GM18507 (cell line): ENCODE data around the gene PERM1.
"Not testable (repeated sequence)": the region's sequence is repeated elsewhere in the genome, so short reads cannot be mapped to it uniquely, and the experiment has no call there.

Experiments used
- DNase-seq: peaks from one replicate; pipeline ENCODE4 v3.0.0; 2011; ENCODE audit warnings: low read depth; ENCODE audit not compliant: insufficient read length; ENCODE audit errors: extremely low spot score
- FAIRE-seq: peaks from 2 replicates; lab custom pipeline; 2011; peaks lifted over from hg19 to GRCh38; lab: Jason Lieb, UNC

The PERM1 gene

DNA sequence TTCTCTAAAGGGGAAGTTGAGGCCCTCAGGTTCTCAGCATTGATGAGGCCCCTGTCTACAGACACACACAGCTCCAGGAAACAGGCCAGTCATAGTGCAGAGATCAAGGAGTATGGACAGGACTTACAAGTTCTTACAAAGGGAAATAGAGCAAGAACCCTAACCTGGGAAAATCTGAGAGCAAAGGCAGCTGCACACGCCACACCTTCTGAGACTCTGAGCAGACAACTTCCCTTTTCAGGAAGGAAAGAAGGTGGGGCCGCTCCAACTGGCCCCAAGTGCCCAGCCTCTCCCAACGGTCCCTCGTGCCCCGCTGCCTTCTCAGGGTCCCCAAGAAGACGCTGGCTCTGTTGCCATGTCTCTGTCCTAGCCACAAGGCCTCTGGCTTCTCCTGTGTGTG is 26.4 kb downstream of the PERM1 start:
- DNase-seq = no peak
- no peak for FAIRE-seq

DNA sequence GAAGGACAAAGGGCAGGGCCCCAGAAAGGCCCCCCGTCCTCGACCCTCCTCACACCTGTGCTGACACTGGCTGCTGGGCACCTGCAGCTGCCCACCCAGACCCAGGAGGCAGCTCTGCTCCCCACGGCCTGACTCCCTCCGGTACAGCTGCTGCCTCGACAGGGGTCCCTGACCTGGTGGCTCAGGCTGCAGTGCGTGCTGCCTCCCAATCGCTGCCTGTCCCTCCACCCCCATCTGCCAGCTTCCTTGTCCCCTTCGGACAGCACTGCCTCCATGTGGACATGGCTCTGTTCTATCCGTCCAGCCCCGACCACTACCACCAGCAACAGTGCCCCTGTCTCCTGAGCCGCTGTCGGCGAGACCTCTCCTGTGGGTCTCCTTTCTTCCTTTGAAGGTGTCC is 27.0 kb downstream of the PERM1 start:
- no peak for DNase-seq
- FAIRE-seq = no peak

DNA sequence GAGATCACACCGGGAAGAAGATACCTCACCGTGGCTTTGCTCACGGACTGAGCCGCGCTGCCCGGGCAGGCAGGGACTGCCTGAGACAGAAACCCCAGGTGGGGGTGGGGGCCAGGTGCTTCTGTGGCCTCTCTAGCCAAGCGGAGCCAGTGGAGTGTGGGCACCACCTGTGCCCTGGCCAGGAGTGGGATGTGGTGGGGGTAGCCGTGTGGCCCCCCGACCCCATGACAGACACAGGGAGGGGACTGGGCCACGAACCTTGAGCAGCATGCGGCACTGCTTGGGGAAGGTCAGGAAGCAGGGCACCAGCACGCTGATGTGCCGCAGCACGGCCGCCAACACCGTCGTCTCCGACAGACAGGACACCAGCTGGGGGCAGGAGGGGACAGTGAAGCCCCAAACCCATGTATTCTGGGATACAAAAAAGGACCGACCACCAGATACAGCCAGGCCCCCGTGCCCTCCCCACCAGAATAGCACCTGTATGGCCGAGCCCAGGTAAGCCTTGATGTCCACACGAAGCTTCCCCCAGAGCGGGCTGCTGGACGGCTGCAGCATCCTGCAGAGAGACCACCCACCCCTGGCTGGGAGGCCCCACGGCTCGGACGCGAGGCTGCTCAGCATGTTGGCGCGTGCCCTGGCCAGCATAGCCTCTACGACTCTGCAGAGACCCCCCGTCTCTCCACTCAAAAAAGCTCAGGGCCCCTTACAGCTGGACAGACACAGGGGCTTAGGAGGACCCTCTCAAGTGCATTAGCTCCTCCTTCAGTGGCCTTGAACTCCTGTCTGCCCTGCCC is 28.2 kb downstream of the PERM1 start:
- FAIRE-seq = no peak

DNA sequence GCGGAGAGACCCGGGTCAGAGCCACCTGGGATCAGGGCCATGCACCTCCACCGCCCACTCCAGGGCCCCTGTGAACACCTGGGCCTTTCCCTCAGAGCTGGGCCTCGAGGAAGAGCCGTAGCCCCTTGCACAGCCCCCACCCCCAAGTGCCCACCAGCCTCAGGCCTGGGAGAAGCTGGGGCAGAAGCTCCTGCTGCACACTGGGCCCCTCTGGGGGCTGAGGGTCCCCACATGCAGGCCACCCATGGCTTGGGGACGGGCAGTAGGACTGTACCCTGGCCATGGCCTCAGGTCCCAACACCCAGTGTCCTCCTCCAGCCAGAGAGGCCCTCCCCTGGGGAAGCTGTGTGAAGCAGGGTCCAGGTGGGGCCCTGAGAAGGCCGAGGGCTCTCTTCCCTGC is 29.3 kb downstream of the PERM1 start:
- FAIRE-seq = no peak
- DNase-seq = no peak

More for the DNA sequence above, 28.2 kb downstream of the PERM1 start:
- no peak for DNase-seq

DNA sequence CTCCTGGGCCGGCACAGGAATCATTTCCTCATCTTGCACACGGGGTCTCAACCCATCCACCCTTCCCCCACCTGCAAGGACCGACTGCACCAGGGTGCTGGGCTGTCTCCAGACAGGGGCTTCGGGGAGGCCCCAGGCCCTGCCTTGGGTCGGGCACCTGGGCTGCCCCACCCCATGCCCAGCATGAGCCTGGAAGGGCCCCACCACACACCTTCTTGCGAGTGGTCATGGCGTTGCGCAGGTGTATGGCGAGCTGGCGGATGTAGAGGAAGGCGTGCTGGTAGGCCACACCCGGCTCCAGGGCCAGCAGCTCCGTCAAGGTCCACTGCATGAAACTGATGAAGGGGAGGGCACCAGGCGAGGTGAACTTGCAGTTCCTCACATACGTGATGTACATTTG is 29.7 kb downstream of the PERM1 start:
- no peak for FAIRE-seq
- DNase-seq = no peak

DNA sequence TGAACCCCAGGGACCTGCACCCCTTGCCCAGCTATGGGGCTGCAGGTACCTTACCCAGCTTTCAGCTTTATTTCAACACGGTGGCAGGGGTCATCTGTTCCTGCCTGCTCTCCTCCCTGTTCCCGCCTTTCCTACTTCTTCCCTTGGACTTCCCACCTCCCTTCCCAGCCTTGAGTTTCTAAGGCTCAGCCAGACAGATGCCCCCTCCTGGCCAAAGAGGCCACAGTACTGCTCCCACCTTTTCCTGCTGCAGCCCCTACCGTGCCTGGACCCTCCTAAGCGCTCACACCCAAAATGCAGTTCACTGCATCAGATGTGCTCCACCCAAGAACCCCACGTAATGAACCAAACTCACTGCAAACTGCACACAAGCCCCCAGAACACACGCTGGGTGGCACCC is 30.5 kb downstream of the PERM1 start:
- FAIRE-seq (no peak), DNase-seq (no peak)

GRCh38 chr1:950881-951280 is 31.0 kb downstream of the PERM1 start:
- no peak for FAIRE-seq

DNA sequence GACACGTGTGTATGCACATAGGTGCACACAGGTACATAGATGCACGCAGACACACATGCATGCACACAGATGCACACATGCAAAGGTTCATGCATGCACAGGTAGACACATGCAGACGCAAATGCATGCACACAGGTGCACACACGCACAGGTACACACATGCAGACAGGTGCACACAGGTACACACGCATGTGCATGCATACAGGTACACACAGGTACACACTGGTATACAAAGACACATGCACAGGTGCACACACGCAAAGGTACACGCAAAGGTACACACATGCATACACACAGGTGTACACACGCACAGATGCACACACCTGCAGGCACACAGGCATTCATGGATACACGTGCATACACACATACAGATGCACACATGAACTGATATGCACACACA is 31.6 kb downstream of the PERM1 start:
- FAIRE-seq (no peak), DNase-seq (no peak)

More at GRCh38 chr1:950881-951280, 31.0 kb downstream of the PERM1 start:
- DNase-seq = no peak

DNA sequence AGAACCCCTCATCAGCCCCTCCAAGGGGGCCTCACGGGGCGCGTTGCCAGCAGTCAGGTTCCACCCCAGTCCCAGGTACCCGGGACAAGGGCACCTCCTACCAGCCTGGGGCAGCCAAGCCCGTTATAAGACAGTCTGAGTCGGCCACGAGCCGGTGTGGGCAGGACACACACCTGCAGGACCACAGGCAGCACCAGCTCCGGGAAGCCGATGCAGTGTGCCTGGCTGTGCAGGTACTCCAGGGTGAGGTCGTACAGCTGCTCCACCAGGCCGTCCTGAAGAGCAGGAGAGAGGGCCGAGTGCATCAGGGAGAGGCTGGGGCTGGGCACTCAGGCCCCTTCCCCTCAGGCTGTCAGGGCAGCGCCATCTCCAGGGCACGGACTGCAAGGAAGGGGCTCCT is 33.9 kb downstream of the PERM1 start:
- DNase-seq (no peak), FAIRE-seq (no peak)

- not testable (repeated sequence) for FAIRE-seq, DNase-seq
These were observed 35.1 kb downstream of the PERM1 start for GRCh38 chr1:946811-947210.

DNA sequence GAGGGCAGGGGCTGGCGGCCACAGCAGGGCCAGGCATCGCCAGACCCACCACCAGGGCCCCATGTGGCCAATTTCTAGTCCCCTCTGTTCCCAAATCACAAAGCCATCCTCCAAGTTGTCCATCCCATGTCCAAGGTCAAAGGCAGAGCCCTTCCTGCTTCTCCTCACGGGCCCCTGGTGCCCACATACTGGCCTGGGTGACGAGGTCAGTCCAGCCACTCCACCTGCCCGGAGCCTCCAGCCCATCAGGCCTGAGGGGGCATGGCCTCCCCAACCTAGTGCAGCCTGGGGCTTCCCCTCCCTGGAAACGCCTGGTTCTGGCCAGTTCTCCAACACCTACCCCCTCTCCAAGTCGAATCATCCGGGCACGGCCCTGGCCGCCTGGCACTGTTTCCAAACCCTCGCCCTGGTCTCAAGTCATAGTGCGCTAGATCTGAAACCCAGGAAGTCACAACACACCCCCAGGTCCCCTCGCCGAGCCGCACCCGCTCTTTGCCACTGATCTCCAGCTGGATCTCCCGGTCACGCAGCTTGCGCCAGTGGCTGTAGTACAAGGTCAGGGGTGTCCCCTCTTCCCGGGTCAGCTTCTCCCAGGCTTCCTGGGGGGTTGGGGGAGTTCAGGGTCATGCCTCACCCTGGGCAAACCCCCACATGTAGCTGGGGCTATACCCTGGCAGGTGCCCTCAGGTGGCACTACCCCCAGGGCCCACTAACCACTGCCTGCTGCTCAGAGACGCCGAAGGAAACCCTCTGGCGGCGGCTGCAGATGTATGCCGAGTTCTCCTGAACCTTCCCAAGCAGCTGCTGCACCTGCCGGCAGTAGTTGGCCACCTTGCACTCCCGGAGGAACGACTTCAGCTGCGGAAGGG is 36.0 kb downstream of the PERM1 start:
- DNase-seq (no peak), FAIRE-seq (no peak)

DNA sequence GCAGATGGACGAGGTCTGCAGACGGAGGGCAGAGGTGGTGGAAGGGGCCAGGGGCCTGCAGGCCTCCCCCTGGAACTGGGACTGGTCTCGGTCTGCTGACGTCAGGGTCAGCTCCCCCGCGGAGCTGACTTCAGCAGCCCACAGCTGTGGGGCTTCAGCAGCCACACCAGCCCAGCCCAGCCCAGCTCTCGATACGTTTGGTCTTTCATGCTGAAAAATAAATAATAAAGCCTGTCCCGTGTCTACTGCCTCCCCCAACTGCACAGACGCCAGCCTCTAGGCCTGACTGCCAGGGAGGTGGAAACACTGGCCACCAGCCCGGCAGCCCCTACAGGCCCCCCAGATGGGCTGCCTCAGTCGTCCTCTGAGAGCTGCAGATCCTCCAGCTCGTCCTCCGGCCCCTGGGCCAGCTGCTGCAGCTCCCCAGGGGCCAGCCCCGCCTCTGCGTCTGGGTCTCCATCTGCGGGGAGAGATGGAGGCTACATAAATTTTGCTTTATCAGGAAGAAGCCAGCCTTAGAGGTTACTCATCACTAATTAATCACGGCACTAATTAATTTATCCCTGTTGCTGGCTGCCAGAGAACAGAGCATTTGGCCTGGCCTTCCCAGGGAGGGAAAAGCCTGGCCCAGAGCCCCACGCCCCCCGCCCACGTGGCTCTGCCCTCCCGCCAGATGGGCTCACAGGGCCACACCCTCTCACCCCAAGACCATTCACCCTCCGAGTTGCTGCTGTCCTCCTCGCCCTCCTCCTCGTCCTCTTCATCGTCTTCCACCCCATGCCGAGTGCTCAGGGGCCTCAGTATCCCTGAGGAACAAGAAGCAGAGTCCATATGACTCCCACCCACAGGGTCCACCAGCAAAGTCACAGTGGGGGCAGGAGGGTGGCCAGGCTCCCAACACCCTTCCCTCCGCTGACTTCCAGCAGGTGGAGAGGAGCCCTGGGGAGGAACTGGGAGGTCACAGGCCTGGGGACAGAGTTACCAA is 37.3 kb downstream of the PERM1 start:
- no peak for FAIRE-seq
- DNase-seq = no peak

GRCh38 chr1:943545-944340 is 38.1 kb downstream of the PERM1 start:
- no peak for DNase-seq
- FAIRE-seq = no peak

GRCh38 chr1:942864-943533 is 38.9 kb downstream of the PERM1 start:
- FAIRE-seq = no peak
- DNase-seq = no peak

GRCh38 chr1:942411-942821 is 39.5 kb downstream of the PERM1 start:
- DNase-seq (no peak), FAIRE-seq (no peak)

- DNase-seq = no peak
- no peak for FAIRE-seq
These were observed 40.1 kb downstream of the PERM1 start for GRCh38 chr1:941588-942383.

- DNase-seq (no peak), FAIRE-seq (no peak)
These were observed 40.8 kb downstream of the PERM1 start for GRCh38 chr1:941015-941587.
